Thyroid gland (tissue), 4 donors: Measurements from ENCODE around the gene CCDC106. TPM values are rescaled to one million over a fixed set of nuclear protein-coding genes. Genes with fewer than 3 reads are reported as not detected.

Source experiments
- DNase-seq, 2 donors: peaks; one replicate each; pipeline ENCODE4 v3.0.0-alpha.2; 2019
- H3K27ac ChIP-seq, 3 donors: fragments of 200-600 bp; sonication (generic); 1 replicate in 2 of 3; 2 replicates in 1 of 3; pipeline ENCODE4 v1.5.1; 2016 to 2019; ENCODE audit warnings: mild to moderate bottlenecking in 1 of 3, moderate library complexity in 1 of 3
- H3K27me3 ChIP-seq: fragments of 200-600 bp; sonication (generic); one replicate; pipeline ENCODE4 v1.5.1; 2019
- H3K36me3 ChIP-seq, 2 donors: fragments of 200-600 bp; sonication (generic); one replicate each; pipeline ENCODE4 v1.5.1; 2016 to 2019
- H3K4me1 ChIP-seq, 2 donors: fragments of 200-600 bp; sonication (generic); one replicate each; pipeline ENCODE4 v1.5.1; 2017 to 2019
- H3K4me3 ChIP-seq, 3 donors: fragments of 200-600 bp; sonication (generic); replicated peaks in 1 of 3; 1 replicate in 2 of 3; 2 replicates in 1 of 3; pipeline ENCODE4 v1.5.1; 2016; ENCODE audit warnings: mild to moderate bottlenecking in 1 of 3
- H3K9me3 ChIP-seq: fragments of 200-600 bp; sonication (generic); one replicate; pipeline ENCODE4 v1.5.1; 2017
- CTCF ChIP-seq, 6 experiments: fragments of 200-600 bp in 3 of 6; fragments of 450-650 bp in 3 of 6; sonication (generic) in 3 of 6; IDR thresholded peaks; one replicate each; pipeline ENCODE4 v1.5.1; 2016 to 2019; ENCODE audit warnings: antibody characterized with exemption in 6 of 6, mild to moderate bottlenecking in 2 of 6, inconsistent platforms in 1 of 6, moderate library complexity in 1 of 6
- POLR2A ChIP-seq, 2 donors: fragments of 450-650 bp; IDR thresholded peaks; one replicate each; pipeline ENCODE4 v1.6.1; 2017; ENCODE audit warnings: antibody characterized with exemption in 2 of 2, mild to moderate bottlenecking in 2 of 2, moderate library complexity in 1 of 2
- WGBS, 2 donors: methylation state at CpG; one replicate each; pipeline ENCODE4 v1.1.5; 2017; 5-methylcytosine and 5-hydroxymethylcytosine counted together
- intact Hi-C: fragments of 100-400 bp; cut with DNase I; formaldehyde crosslinking; loops from one replicate; pipeline ENCODE4 v1.15.1; 2023
- total RNA-seq, 4 donors: library from RNA; depleted of rRNA; stranded (reverse); fragments of >200 nt; gene quantifications; one replicate each; pipeline ENCODE4 v1.2.3, GENCODE V29; 2016

Gene CCDC106
- total RNA-seq, 4 donors from 2014 or later, result 11.2 to 23.2 (median 20.7) TPM

- no peak overlapping the region for H3K27ac ChIP-seq
- intact Hi-C loops, result no loop called here
Measured at GRCh38 chr19:55638864-55639359, 9.1 kb upstream of the CCDC106 start.

GRCh38 chr19:55640043-55640576 is 7.9 kb upstream of the CCDC106 start:
- intact Hi-C loops, result no loop called here
- peak overlapping the region; percentile 86 to 96 (median 91) for H3K27ac ChIP-seq
- H3K4me3 ChIP-seq, result peak overlapping the region in 1 of 3 donors; percentile 84
- no peaks in the 10 kb centered on the region for H3K36me3 ChIP-seq
- H3K9me3 ChIP-seq, result no peaks in the 10 kb centered on the region
- no peaks in the 10 kb centered on the region for H3K27me3 ChIP-seq
- 7 to 30% methylated on average over 2 to 12 of the region's 38 CpGs for WGBS, 2 donors
- peaks cover 42 to 57% of the 10 kb centered on the region in 2 donors for H3K4me1 ChIP-seq
- TF ChIP-seq CTCF (IDR thresholded peaks at IDR 0.05) (peak in 5 of 6 experiments; percentile 13 to 59 (median 54)), POLR2A (IDR thresholded peaks at IDR 0.05) (no peak)
- peak; percentile 75 to 76 for DNase-seq

More at GRCh38 chr19:55638864-55639359, 9.1 kb upstream of the CCDC106 start:
- 87 to 90% methylated on average over 6 of the region's 6 CpGs for WGBS, 2 donors
- TF ChIP-seq CTCF (IDR thresholded peaks at IDR 0.05) (peak in 1 of 6 experiments; percentile 28), POLR2A (IDR thresholded peaks at IDR 0.05) (no peak)
- no peak overlapping the region for H3K4me3 ChIP-seq
- H3K36me3 ChIP-seq, result no peaks in the 10 kb centered on the region
- H3K9me3 ChIP-seq, result no peaks in the 10 kb centered on the region
- DNase-seq, result no peak
- H3K4me1 ChIP-seq, result peaks cover 36 to 52% of the 10 kb centered on the region in 2 donors
- H3K27me3 ChIP-seq, result no peaks in the 10 kb centered on the region

- peak within 1 kb of the TSS; percentile 40 to 84 (median 61) for H3K4me3 ChIP-seq
- WGBS, 2 donors, result 0% methylated on average over 38 to 39 of the region's 89 CpGs
- no peaks in the 10 kb centered on the region for H3K9me3 ChIP-seq
- H3K4me1 ChIP-seq, result peaks cover 39 to 54% of the 10 kb centered on the region in 2 donors
- peak within 1 kb of the TSS; percentile 86 to 96 (median 91) for H3K27ac ChIP-seq
- no peak for TF ChIP-seq CTCF (IDR thresholded peaks at IDR 0.05)
- peak in 1 of 2 donors; percentile 29 for TF ChIP-seq POLR2A (IDR thresholded peaks at IDR 0.05)
- peaks cover 0 to 5% of the 10 kb centered on the region in 2 donors for H3K36me3 ChIP-seq
- H3K27me3 ChIP-seq, result no peaks in the 10 kb centered on the region
- DNase-seq, result peak; percentile 80 to 84
- intact Hi-C loops, result no loop called here
Measured at GRCh38 chr19:55640577-55641425, 7.2 kb upstream of the CCDC106 start, which contains the start of gene ZNF580. TSS of gene ZNF580 (plus strand) at chr19:55641002. CDS start at chr19:55642509, 1,507 bp downstream.

GRCh38 chr19:55641426-55642152 is 6.4 kb upstream of the CCDC106 start:
- peak overlapping the region; percentile 86 to 96 (median 91) for H3K27ac ChIP-seq
- H3K9me3 ChIP-seq, result no peaks in the 10 kb centered on the region
- peaks cover 33 to 46% of the 10 kb centered on the region in 2 donors for H3K4me1 ChIP-seq
- TF ChIP-seq CTCF (IDR thresholded peaks at IDR 0.05), result no peak
- no peak for TF ChIP-seq POLR2A (IDR thresholded peaks at IDR 0.05)
- H3K4me3 ChIP-seq, result peak overlapping the region; percentile 40 to 84 (median 61)
- 1 to 2% methylated on average over 25 of the region's 25 CpGs for WGBS, 2 donors
- H3K27me3 ChIP-seq, result no peaks in the 10 kb centered on the region
- DNase-seq, result no peak
- intact Hi-C loops, result no loop called here
- H3K36me3 ChIP-seq, result peaks cover 0 to 5% of the 10 kb centered on the region in 2 donors
